Epidermal melanocyte (primary cell): ENCODE results near the gene COL6A2.

Experiments used
- DNase-seq: peaks from one replicate; pipeline ENCODE4 v3.0.0; 2011; ENCODE audit warnings: low spot score; ENCODE audit not compliant: insufficient read length

The COL6A2 gene

GRCh38 chr21:46112725-46113215 lies 14.9 kb downstream of the COL6A2 start:
- peak; percentile 5 for DNase-seq

GRCh38 chr21:46113497-46114176 lies 15.7 kb downstream of the COL6A2 start:
- peak; percentile 5 for DNase-seq

GRCh38 chr21:46114963-46115362 lies 17.1 kb downstream of the COL6A2 start:
- DNase-seq: no peak

- no peak for DNase-seq
Measured at GRCh38 chr21:46115441-46116188, 17.7 kb downstream of the COL6A2 start.

- no peak for DNase-seq
Measured at GRCh38 chr21:46116189-46116775, 18.4 kb downstream of the COL6A2 start.

- DNase-seq: peak; percentile 76
Measured at GRCh38 chr21:46116776-46117585, 19.1 kb downstream of the COL6A2 start.

GRCh38 chr21:46117586-46118315 lies 19.8 kb downstream of the COL6A2 start:
- peak; percentile 11 for DNase-seq

GRCh38 chr21:46118316-46119143 lies 20.6 kb downstream of the COL6A2 start:
- DNase-seq: no peak

GRCh38 chr21:46119144-46119636 lies 21.3 kb downstream of the COL6A2 start:
- DNase-seq: peak; percentile 13

- DNase-seq: peak; percentile 11
Measured at GRCh38 chr21:46119637-46120271, 21.8 kb downstream of the COL6A2 start.

- DNase-seq: peak; percentile 11
Measured at GRCh38 chr21:46120301-46121285, 22.7 kb downstream of the COL6A2 start.

GRCh38 chr21:46121286-46122221 lies 23.6 kb downstream of the COL6A2 start:
- DNase-seq: peak; percentile 15

- no peak for DNase-seq
Measured at GRCh38 chr21:46122237-46122671, 24.3 kb downstream of the COL6A2 start.

GRCh38 chr21:46122758-46123683 lies 25.1 kb downstream of the COL6A2 start:
- peak; percentile 9 for DNase-seq

- peak; percentile 11 for DNase-seq
Measured at GRCh38 chr21:46124083-46124925, 26.4 kb downstream of the COL6A2 start.
